H9 (cell line): ENCODE data around the gene NDE1. TPM values are rescaled to one million over a fixed set of nuclear protein-coding genes. Genes with fewer than 3 reads are reported as not detected.

Source experiments
- DNase-seq: peaks from one replicate; pipeline ENCODE4 v3.0.0-alpha.2; 2017
- H2AFZ ChIP-seq: one replicate; pipeline ENCODE4 v1.6.1; 2013; ENCODE audit warnings: mild to moderate bottlenecking, low read length, control low read depth, moderate library complexity
- H2AK5ac ChIP-seq: 2 replicates; pipeline ENCODE4 v1.6.1; 2013; ENCODE audit warnings: low read length, control low read depth, mixed read lengths; ENCODE audit not compliant: insufficient read length
- H2BK120ac ChIP-seq: one replicate; pipeline ENCODE4 v1.6.1; 2013; ENCODE audit warnings: low read depth, mild to moderate bottlenecking, low read length, control low read depth, inconsistent platforms; ENCODE audit not compliant: poor library complexity, severe bottlenecking
- H2BK12ac ChIP-seq: 2 replicates; pipeline ENCODE4 v1.6.1; 2013; ENCODE audit warnings: low read length, control low read depth, mixed read lengths, low read depth; ENCODE audit not compliant: insufficient read length
- H2BK15ac ChIP-seq: 2 replicates; pipeline ENCODE4 v1.6.1; 2013; ENCODE audit warnings: low read depth, low read length, control low read depth
- H2BK20ac ChIP-seq: one replicate; pipeline ENCODE4 v1.6.1; 2013; ENCODE audit warnings: low read depth, mild to moderate bottlenecking, low read length, control low read depth, inconsistent platforms; ENCODE audit not compliant: poor library complexity, severe bottlenecking
- H2BK5ac ChIP-seq: 2 replicates; pipeline ENCODE4 v1.6.1; 2013; ENCODE audit warnings: low read length, control low read depth, mixed read lengths; ENCODE audit not compliant: insufficient read length
- H3K14ac ChIP-seq: 2 replicates; pipeline ENCODE4 v1.6.1; 2013; ENCODE audit warnings: low read length, control low read depth; ENCODE audit not compliant: insufficient read depth
- H3K18ac ChIP-seq: 2 replicates; pipeline ENCODE4 v1.6.1; 2013; ENCODE audit warnings: low read depth, mild to moderate bottlenecking, mixed read lengths, low read length, control low read depth; ENCODE audit not compliant: insufficient read length
- H3K23ac ChIP-seq: 2 replicates; pipeline ENCODE4 v1.6.1; 2013; ENCODE audit warnings: low read length, control low read depth, mixed read lengths, low read depth; ENCODE audit not compliant: insufficient read length
- H3K23me2 ChIP-seq: 2 replicates; pipeline ENCODE4 v1.6.1; 2013; ENCODE audit warnings: low read depth, mild to moderate bottlenecking, mixed read lengths, low read length, control low read depth; ENCODE audit not compliant: insufficient read length, poor library complexity, severe bottlenecking
- H3K27ac ChIP-seq: 2 replicates; pipeline ENCODE4 v1.5.1; 2013; ENCODE audit warnings: low read length, control low read depth, mixed read lengths, low read depth; ENCODE audit not compliant: insufficient read length
- H3K27me3 ChIP-seq: 2 replicates; pipeline ENCODE4 v1.6.1; 2013; ENCODE audit warnings: low read length, control low read depth, inconsistent platforms; ENCODE audit not compliant: insufficient read depth
- H3K4ac ChIP-seq: 2 replicates; pipeline ENCODE4 v1.6.1; 2013; ENCODE audit warnings: low read depth, mild to moderate bottlenecking, control low read depth, inconsistent platforms, low read length, moderate library complexity
- H3K4me1 ChIP-seq: 2 replicates; pipeline ENCODE4 v1.6.1; 2013; ENCODE audit warnings: low read length, control low read depth, inconsistent platforms; ENCODE audit not compliant: insufficient read depth
- H3K4me2 ChIP-seq: 2 replicates; pipeline ENCODE4 v1.6.1; 2013; ENCODE audit warnings: low read length, control low read depth, mixed read lengths; ENCODE audit not compliant: insufficient read length, insufficient read depth
- H3K56ac ChIP-seq: 2 replicates; pipeline ENCODE4 v1.6.1; 2013; ENCODE audit warnings: low read depth, mild to moderate bottlenecking, mixed read lengths, low read length, control low read depth; ENCODE audit not compliant: insufficient read length
- H3K79me1 ChIP-seq: 2 replicates; pipeline ENCODE4 v1.6.1; 2013; ENCODE audit warnings: low read depth, mild to moderate bottlenecking, moderate library complexity, low read length, control low read depth, inconsistent platforms; ENCODE audit not compliant: insufficient read depth, poor library complexity, severe bottlenecking
- H3K79me2 ChIP-seq: 2 replicates; pipeline ENCODE4 v1.6.1; 2013; ENCODE audit warnings: low read length, control low read depth, inconsistent platforms; ENCODE audit not compliant: insufficient read depth
- H3K9ac ChIP-seq: 2 replicates; pipeline ENCODE4 v1.6.1; 2013; ENCODE audit warnings: low read length, control low read depth, mixed read lengths; ENCODE audit not compliant: insufficient read length; ENCODE audit errors: extremely low read depth
- H3K9me3 ChIP-seq: one replicate; pipeline ENCODE4 v1.6.1; 2013; ENCODE audit warnings: low read depth, low read length, inconsistent platforms; ENCODE audit not compliant: control insufficient read depth
- H3T11ph ChIP-seq: one replicate; pipeline ENCODE4 v1.6.1; 2013; ENCODE audit warnings: mild to moderate bottlenecking, low read length, control low read depth, inconsistent platforms
- H4K20me1 ChIP-seq: one replicate; pipeline ENCODE4 v1.6.1; 2013; ENCODE audit not compliant: control insufficient read depth, insufficient read length, insufficient read depth
- H4K5ac ChIP-seq: 2 replicates; pipeline ENCODE4 v1.6.1; 2013; ENCODE audit warnings: low read depth, mild to moderate bottlenecking, mixed read lengths, low read length, control low read depth; ENCODE audit not compliant: insufficient read length
- H4K8ac ChIP-seq: replicated peaks from 2 replicates; pipeline ENCODE4 v1.6.1; 2013; ENCODE audit warnings: low read length, control low read depth, mixed read lengths, low read depth; ENCODE audit not compliant: insufficient read length
- H4K91ac ChIP-seq: 2 replicates; pipeline ENCODE4 v1.6.1; 2013; ENCODE audit warnings: low read depth, mild to moderate bottlenecking, moderate library complexity, mixed read lengths, low read length, control low read depth; ENCODE audit not compliant: insufficient read length
- H3K27ac Mint-ChIP-seq, 3 experiments: 2 replicates in 2 of 3; 3 replicates in 1 of 3; pipeline ENCODE4 v1.8.0; 2020 to 2021; ENCODE audit warnings: mixed read lengths in 3 of 3, mild to moderate bottlenecking in 1 of 3, moderate library complexity in 1 of 3
- H3K27me3 Mint-ChIP-seq: 2 replicates; pipeline ENCODE4 v1.8.0; 2021; ENCODE audit warnings: low read depth, mild to moderate bottlenecking, moderate library complexity, mixed read lengths
- H3K36me3 Mint-ChIP-seq, 3 experiments: 2 replicates in 2 of 3; 3 replicates in 1 of 3; pipeline ENCODE4 v1.8.0; 2020 to 2021; ENCODE audit warnings: low read depth in 3 of 3, mixed read lengths in 3 of 3; ENCODE audit not compliant: insufficient read depth in 1 of 3
- H3K4me1 Mint-ChIP-seq, 2 experiments: 2 replicates each; pipeline ENCODE4 v1.8.0; 2020; ENCODE audit warnings: mixed read lengths in 2 of 2
- H3K4me3 Mint-ChIP-seq, 2 experiments: 2 replicates in 1 of 2; 3 replicates in 1 of 2; pipeline ENCODE4 v1.8.0; 2020 to 2021; ENCODE audit warnings: mild to moderate bottlenecking in 2 of 2, mixed read lengths in 2 of 2, moderate library complexity in 1 of 2
- H3K9me3 Mint-ChIP-seq, 2 experiments: 2 replicates in 1 of 2; 3 replicates in 1 of 2; pipeline ENCODE4 v1.8.0; 2020; ENCODE audit warnings: mild to moderate bottlenecking in 2 of 2, mixed read lengths in 2 of 2, moderate library complexity in 1 of 2
- WGBS: extraction: QIAGEN DNeasy Blood & Tissue Kit; methylation state at CpG from one replicate; pipeline ENCODE4 v1.1.7; 2013; ENCODE audit warnings: missing lambda C conversion rate, low lambda C conversion rate, mixed read lengths; ENCODE audit not compliant: insufficient read length; ENCODE audit errors: extremely low coverage; 5-methylcytosine and 5-hydroxymethylcytosine counted together
- total RNA-seq: library from RNA; stranded (reverse); gene quantifications from 2 replicates; pipeline ENCODE4 v1.2.1, GENCODE V29; 2021
- TF ChIP-seq, protein P1 (sequence below): fragments of 200-600 bp; sonication (generic); conservative IDR thresholded peaks from 3 replicates; pipeline ENCODE4 v1.8.0; 2021; ENCODE audit warnings: antibody characterized with exemption, mild to moderate bottlenecking

Gene NDE1
- total RNA-seq, 1 experiment from 2014 or later: 49.6 TPM

GRCh38 chr16:15658556-15658955, 8.5 kb downstream of the NDE1 start:
- Histone ChIP-seq H4K5ac (no peak overlapping the region), H3K27ac (no peak overlapping the region), H3K14ac (no peak overlapping the region), H3K23ac (no peak overlapping the region), H3T11ph (no peak overlapping the region), H2AFZ (no peak overlapping the region), H2BK5ac (no peak overlapping the region), H3K4ac (no peak overlapping the region), H2BK12ac (no peak overlapping the region), H3K27me3 (no peaks in the 10 kb centered on the region), H3K4me1 (no peaks in the 10 kb centered on the region), H4K91ac (no peak overlapping the region), H4K20me1 (no peaks in the 10 kb centered on the region), H3K56ac (no peak overlapping the region), H2BK20ac (no peak overlapping the region), H3K9ac (no peak overlapping the region), H3K9me3 (no peaks in the 10 kb centered on the region), H2BK15ac (no peak overlapping the region), H3K23me2 (no peaks in the 10 kb centered on the region), H3K18ac (no peak overlapping the region), H3K4me2 (no peak overlapping the region), H2BK120ac (no peak overlapping the region), H3K79me2 (no peaks in the 10 kb centered on the region; the same call in 1 of the 2 replicates), H3K79me1 (peaks cover 3% of the 10 kb centered on the region), H4K8ac (no peak overlapping the region), H2AK5ac (no peak overlapping the region)
- Mint-ChIP-seq H3K27ac (peak overlapping the region in 2 of 3 experiments; percentile 12 to 15; a peak in 1 of 7 replicates), H3K4me3 (no peak overlapping the region), H3K4me1 (peaks cover 0 to 3% of the 10 kb centered on the region in 2 experiments; a peak in 1 of 4 replicates), H3K36me3 (peaks cover 2 to 11% (median 7%) of the 10 kb centered on the region in 3 experiments; a peak in 5 of 7 replicates), H3K9me3 (no peaks in the 10 kb centered on the region), H3K27me3 (no peaks in the 10 kb centered on the region; the same call in 1 of the 2 replicates)
- TF ChIP-seq, protein P1, sequence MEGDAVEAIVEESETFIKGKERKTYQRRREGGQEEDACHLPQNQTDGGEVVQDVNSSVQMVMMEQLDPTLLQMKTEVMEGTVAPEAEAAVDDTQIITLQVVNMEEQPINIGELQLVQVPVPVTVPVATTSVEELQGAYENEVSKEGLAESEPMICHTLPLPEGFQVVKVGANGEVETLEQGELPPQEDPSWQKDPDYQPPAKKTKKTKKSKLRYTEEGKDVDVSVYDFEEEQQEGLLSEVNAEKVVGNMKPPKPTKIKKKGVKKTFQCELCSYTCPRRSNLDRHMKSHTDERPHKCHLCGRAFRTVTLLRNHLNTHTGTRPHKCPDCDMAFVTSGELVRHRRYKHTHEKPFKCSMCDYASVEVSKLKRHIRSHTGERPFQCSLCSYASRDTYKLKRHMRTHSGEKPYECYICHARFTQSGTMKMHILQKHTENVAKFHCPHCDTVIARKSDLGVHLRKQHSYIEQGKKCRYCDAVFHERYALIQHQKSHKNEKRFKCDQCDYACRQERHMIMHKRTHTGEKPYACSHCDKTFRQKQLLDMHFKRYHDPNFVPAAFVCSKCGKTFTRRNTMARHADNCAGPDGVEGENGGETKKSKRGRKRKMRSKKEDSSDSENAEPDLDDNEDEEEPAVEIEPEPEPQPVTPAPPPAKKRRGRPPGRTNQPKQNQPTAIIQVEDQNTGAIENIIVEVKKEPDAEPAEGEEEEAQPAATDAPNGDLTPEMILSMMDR: no peak
- DNase-seq: no peak
- no CpG with 5 or more reads among the region's 5 CpGs for WGBS
